CD1c-positive myeloid dendritic cell (primary cell): Measurements from ENCODE around the gene MAML1.
A peak's percentile ranks its signal among the peaks of the same experiment; 100 is the strongest.
"Not testable (repeated sequence)": the region's sequence is repeated elsewhere in the genome, so short reads cannot be mapped to it uniquely, and the experiment has no call there.

ENCODE experiments used
- DNase-seq: peaks from one replicate; pipeline ENCODE4 v3.0.0-alpha.2; 2016; ENCODE audit errors: extremely low spot score

The MAML1 gene

DNA sequence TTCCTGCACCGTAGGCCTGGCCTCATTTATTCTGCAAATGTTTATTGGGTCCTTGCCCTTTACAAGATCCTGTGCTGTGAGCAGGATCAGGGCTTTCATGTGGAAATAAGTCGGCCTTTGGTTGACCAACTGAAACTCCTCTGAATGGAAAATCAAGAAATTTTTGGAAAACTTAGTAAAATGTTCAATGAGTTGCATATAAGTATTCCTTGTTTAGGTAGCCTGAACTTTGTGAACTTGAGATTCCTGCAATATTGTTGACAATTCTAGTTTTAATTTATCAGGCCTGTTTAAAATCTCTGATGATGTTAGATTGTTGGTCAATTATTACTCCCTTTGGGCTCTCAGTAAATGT, 1.1 kb downstream of the MAML1 start:
- DNase-seq: no peak

DNA sequence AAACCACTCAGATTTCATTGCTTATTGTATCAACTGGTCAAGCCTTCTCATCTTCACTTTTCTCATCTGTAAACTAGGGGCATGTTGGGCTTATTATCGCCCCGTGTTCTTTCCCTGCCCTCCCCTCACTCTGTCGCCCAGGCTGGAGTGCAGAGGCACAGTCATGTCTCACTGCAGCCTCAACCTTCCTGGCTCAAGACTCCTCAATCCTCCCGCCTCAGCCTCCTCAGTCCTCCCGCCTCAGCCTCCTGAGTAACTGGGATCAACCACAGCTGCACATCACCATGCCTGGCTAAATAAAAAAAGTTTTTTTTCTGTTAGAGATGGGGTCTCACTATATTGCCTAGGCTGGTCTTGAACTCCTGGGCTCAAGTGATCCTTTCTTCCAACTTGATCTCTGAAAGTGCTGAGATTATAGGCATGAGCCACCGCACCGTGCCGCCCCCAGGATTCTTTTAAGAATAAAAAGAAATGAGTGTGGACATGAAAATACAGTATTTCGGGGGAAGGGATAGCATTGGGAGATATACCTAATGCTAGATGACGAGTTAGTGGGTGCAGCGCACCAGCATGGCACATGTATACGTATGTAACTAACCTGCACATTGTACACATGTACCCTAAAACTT, 2.0 kb downstream of the MAML1 start:
- DNase-seq: no peak

DNA sequence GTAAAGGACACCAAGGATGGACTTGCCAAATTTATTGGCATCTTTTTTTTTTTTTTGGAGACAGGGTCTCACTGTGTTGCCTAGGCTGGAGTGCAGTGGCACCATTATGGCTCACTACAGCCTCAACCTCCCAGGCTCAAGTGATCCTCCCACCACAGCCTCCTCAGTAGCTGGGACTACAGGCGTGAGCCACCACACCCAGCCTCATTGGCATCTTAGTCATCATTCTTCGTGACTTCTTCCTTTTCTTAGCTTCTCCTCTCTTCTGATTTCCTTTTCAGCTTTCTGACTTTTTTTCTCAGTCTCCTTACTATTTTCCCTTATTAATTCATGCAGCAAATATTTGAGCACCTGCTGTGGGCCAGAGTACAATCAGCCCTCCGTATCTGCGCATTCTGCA, 6.1 kb downstream of the MAML1 start:
- DNase-seq: no peak

DNA sequence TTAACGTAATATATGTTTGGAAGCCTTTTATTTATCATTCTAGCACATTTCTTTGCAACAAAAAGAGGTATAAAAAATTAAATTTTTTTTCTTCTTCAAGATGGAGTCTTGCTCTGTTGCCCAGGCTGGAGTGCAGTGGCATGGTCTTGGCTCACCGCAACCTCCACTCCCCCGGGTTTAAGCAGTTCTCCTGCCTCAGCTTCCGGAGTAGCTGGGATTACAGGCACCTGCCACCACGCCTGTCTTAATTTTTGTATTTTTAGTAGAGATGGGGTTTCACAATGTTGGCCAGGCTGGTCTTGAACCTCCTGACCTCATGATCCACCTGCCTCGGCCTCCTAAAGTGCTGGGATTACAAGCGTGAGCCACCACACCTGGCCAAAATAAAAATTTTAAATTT, 11.5 kb downstream of the MAML1 start:
- DNase-seq: not testable (repeated sequence)

DNA sequence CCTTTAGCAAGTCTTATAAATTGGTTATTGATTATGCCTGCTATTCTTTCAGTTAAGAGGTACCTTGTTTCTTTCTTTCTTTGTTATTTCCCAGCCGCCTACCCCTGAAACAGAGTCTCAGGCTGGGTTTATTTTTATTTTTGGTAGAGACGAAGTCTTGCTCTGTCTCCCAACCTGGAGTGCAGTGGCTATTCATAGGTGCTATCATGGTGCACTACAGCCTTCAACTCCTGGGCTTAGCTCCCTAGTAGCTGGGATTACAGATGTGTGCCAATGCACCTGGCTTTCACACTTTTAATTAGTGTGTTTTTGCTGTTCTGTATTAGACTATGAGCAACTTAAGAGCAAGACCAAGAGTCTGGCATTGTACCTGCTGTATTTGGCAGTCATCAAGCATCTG, 14.2 kb downstream of the MAML1 start:
- DNase-seq: no peak

DNA sequence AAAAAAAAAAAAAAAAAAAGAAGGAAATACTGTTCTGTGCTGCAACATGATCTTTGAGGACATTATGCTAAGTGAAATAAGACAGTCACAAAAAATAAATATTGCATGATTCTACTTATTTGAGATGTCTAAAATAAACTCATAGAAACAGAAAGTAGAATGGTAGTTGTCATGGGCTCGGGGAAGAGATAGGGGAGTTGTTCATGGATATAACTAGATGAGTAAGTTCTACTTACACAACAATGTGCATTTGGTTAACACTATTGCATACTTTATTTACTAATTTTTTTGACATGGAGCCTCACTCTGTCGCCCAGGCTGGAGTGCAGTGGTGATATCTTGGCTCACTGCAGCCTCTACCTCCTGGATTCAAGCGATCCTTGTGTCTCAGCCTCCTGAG, 15.2 kb downstream of the MAML1 start:
- DNase-seq: no peak

DNA sequence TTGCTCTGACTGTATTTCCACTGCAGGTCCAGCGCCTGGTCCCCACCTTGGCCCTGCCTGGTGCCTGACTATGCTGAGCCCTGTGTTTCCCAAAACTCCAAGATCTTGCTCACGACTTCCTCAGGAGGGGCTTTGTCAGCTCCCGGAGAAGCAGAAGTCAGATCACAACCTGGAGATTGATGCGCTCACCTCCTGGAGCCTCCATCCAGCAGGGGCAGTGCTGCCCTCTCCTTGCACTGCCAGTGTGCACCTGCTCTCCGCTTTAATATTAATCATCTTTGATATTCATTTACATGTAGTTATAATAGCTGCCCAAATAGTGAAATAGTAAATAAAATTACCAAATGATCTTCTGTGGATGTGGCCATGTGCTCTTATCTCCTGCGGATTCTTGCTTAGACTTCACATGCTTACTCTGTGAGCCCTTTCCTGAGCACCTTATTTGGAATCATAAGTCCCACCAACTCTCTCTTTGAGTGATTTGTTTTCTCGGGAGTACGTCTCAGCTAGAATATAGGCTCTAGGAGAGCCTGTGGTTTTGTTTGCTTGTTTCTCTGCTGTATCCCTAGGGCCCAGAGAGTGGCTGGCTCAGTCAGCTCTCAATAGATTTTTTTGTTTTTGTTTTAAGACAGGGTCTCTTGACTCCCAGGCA, 17.4 kb downstream of the MAML1 start:
- no peak for DNase-seq

DNA sequence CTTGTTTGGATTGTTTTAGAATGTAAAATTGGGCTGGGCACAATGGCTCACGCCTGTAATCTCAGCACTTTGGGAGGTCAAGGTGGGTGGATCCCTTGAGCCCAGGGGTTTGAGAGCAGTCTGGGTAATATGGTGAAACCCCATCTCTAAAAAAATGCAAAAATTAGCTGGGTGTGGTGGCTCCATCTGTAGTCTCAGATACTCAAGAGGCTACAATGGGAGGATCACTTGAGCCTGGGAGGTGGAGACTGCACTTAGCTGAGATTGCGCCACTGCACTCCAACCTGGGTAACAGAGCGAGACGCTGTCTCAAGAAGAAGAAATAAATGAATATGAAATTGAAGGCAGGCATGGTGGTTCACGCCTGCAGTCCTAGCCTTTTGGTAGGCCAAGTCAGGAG, 21.3 kb downstream of the MAML1 start:
- DNase-seq: no peak

DNA sequence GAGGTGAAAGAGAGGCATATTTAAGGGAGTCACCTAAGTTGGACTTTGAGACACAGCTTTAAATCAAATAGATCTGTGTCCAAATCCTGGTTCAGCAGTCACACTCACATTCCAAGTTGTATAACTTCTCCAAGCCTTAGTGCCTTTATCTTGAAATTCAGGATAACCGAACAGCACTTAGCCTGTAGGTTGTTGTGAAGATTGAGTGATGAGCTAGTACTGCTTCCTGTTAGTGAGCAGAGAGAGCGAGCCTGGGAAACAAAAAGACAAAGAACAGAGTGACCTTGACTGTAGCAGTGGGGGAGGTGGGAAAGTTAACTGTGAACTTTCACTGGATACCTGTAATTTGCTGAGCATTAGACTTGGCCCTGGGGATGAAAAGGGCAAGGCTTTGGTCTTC, 22.4 kb downstream of the MAML1 start:
- no peak for DNase-seq

DNA sequence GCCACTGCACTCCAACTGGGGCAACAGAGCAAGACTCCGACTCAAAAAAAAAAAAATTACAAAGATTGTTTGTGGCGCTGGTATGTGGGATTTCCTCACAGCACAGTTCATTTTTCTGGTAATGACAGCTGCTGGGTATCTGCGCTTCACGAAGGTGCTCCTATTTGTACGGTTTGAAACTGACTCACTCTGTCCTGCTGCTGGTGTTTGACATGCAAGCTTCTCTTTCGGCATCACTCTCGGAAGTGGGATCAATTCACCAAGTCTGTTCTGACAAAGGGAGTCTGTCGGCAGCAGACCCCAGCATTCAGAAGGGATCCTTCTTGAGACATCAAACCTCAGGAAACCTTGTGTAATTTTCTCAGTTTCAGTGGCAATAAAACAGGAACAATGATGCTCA, 26.3 kb downstream of the MAML1 start:
- peak; percentile 76 for DNase-seq

DNA sequence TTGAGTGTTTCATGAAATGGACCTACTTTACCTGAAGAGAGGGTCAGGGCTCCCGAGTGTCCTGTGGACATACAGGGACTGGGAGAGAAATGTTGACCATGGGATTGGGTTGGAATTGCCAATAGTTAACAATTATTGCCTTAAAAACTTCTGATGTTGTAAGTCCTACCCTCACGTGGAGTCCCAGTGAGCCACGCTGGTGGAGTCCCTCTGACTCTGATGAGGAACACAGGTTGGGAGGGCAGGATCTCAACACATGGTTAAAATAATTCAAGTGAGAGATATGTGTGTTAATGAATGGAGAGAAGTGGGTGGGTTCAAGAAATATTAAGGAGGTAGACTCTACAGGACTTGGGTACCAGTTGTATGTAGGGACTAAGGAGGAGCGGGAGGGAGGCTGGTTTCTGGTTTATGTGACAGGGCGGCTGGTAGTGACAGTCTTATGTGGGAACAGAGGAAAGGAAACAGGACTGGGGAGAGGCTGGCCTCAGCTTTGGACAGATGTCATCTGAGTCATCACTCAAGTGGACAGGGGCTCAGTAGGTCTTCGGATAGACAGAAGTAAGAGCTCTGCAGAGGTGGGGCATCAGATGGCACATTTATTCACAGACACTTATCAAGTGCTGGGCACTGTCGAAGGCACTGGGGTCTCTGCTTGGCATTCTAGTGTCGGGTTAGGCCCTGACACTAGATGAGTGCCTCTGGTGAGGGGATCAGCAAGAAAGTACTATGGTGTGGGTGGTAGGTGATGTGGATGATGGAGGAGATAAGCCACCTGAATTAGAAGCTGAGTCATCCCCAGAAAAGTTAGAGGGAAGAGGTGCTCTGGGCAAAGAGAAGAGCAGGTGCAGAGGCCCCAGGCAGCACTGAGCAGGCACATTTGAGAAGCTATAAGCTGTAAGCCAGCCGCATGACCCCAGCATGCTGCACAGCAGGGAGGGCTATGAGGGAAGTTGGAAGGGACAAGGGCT, 27.2 kb downstream of the MAML1 start:
- peak; percentile 41 for DNase-seq

DNA sequence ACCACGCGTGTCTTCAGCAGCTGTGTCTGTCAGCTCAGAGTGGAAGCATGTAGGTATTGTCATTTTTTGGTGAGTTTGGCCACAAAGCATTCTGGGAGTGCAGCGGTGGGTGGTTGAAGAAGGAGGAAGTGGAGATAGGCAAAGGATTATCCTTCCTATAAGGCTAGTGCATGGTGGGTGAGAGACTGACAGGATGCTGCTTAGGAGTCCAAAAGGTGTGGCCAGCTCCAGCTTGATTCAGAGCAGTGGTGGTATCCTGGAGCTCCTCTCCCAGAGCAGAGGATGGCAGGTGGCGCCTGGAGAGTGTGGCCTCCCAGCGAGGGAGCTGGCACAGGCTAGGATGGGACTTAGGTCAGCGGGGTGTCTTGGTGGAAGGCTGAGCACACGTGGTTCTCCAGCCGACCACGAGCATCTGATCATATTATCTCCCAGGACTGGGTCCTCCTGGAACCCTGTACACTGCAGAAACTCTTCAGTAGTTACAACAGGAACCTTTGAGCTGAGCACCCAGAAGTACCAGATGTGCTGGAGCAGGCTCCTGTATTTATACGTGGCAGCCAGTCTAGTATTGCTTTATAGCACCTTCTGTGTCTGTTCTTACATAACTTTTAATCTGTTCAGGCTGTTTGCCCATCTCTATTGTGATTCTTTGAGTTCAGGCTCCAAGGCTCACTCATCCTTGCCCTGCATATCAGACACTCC, 29.6 kb downstream of the MAML1 start:
- DNase-seq: peak; percentile 77

DNA sequence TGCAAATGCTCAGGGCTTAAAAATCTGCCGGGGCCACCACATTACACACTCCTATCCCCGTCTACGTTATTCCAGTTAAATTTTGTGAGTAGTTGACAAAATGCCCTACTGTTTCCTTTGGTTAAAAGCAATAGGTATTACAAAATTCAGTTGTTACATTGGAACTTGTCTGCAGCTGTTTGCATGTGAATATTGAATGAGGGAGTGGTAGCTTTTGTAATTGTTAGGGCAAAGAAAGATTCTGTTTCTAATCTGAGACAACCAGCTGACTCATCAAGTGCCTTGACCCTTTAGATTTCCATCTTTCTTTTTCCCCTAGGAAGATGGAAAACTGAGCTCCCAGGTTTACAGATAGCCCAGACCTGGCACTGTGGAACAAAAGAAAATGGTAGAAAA, 30.2 kb downstream of the MAML1 start:
- DNase-seq: no peak

DNA sequence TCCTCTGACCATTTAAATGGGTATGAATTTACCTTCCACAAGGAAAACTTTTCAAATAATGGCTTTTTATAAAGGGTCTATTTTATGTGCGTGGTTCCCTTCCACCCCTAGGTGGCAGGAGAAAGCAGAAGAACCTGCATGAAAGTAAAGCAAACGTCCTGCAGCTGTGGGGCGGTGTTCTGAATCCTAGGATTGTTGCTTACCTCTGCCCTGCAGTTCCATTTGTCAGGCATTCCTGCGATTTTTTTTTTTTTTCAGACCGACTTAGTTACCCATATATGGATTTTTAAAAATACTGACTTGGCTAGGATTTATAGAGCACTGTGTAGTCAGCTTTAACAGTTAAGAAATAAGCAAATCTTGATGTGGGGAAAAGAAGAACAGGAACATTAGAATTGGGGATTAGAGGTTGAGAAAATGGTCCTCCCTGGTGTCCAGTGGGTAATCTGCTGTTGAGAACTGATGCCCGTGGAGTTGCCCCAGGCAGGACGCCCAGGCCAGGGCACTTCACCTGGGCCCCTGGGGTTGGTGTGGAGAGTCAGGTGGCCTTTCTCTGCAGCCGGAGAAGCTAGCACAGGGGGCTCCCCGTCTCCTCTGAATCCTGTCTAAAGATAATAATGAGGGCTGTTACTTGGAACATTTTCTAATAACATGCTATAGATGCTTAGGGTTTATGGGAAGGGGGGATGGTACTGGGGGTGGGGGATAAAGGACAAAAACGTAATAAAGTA, 30.8 kb downstream of the MAML1 start:
- peak; percentile 67 for DNase-seq

DNA sequence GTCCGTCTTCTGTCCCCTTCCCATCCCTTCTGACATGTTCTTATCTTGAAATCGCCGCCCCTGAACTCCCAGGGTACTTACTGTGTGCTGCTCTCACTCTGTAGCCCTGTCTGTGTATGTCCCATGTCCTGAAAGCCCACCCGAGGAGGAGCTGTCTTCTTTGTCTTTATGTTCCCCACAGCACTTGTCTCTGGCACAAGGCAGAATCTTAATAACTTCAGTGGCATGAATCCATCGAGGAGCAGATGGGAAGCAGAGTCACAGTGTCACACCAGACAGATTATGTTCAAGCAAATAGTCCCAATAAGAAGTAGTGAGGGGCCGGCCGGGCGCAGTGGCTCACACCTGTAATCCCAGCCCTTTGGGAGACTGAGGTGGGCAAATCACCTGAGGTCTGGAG, 31.4 kb downstream of the MAML1 start:
- DNase-seq: no peak

DNA sequence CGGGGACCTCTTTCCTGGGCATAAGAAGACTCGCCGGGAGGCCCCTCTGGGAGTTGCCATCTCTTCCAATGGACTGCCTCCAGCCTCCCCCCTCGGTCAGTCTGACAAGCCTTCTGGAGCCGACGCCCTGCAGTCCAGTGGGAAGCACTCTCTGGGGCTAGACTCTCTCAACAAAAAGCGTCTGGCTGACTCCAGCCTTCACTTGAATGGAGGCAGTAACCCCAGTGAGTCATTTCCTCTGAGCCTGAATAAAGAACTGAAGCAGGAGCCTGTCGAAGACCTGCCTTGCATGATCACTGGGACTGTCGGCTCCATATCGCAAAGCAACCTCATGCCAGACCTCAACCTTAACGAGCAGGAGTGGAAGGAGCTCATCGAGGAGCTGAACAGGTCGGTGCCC, 32.8 kb downstream of the MAML1 start:
- DNase-seq: peak; percentile 64

DNA sequence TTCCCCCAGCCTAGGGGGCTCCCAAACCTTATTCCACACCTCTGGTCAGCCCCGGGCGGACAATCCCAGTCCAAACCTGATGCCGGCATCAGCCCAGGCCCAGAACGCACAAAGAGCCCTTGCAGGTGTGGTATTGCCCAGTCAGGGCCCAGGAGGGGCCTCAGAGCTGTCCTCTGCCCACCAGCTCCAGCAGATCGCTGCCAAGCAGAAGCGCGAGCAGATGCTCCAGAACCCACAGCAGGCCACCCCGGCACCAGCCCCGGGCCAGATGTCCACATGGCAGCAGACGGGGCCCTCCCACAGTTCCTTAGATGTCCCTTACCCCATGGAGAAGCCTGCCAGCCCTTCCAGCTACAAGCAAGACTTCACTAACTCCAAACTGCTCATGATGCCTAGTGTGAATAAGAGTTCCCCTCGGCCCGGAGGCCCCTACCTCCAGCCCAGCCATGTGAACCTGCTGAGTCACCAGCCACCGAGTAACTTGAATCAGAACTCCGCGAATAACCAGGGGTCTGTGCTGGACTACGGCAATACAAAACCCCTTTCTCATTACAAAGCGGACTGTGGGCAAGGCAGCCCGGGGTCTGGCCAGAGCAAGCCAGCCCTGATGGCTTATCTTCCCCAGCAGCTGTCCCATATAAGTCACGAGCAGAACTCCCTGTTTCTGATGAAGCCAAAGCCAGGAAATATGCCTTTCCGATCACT, 33.6 kb downstream of the MAML1 start:
- peak; percentile 18 for DNase-seq

DNA sequence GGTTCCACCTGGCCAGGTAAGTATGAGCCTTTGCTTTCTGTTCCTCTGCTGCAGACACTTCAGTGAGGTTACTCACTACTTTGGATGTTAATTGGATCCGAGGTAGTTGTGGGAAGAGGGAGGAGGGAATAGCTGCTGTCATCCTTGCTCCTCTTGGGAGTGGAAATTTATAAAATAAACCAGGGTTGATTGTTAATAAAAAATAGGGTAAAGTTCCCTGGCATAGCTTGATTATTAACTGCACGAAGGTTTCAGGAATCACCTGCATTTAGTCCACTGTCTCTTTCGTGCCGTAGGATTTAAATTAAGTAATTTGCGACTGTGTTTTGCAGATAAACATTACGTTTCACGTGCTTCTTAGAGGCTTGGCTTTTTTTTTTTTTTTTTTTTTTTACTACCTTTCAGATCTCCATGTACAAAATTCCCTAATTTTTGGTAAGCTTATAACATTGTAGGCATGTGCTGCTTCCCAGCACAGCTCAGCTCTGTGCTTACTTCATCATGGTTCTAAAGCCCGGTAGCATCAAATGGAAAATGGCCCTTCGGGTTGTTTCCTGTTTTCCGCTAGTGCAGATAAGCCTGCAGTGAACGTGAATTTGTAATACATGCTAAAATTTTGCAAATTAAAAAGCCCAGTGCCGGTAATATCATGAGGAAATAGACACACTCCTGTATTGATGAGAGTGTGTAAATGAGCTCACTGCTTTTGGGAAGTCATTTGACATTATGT, 34.3 kb downstream of the MAML1 start:
- DNase-seq: peak; percentile 52

DNA sequence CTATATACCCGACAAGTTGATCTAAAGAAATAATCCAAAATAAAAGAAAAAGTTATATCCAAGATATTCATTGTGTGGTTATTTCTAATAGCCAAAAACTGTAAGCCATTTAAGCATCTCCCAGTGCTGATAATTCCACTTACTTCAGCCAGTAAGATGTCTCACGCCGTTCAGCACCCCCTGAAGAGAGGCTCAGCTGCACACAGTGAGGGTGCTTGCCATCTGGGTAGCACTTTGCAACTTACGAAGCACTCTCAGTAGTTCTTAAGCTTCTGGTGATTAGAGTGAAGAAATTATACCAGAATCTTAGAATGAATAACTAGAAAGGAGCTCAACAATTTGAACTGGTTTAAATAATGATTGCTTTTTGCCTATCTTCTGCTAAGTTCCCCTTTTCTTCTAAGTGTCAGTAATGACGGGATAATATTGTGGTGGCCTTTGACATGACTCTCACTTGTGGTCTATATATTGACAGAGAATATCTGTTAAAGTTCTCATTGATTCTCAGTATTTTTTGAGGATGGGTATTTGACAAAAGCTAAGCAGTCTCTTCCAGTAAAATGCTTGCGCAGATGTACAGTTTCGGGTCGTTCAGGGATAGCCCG, 35.0 kb downstream of the MAML1 start:
- peak; percentile 24 for DNase-seq
